Left kidney (tissue), 8 donors: ENCODE data around the gene SCGB3A2. TPM values are rescaled to one million over a fixed set of nuclear protein-coding genes. Genes with fewer than 3 reads are reported as not detected.

Source experiments
- DNase-seq: peaks from one replicate; pipeline ENCODE4 v3.0.0-alpha.2; 2013
- long read RNA-seq, 8 donors: transcript quantifications; one replicate each; lab custom pipeline, GENCODE V29; 2026
- polyA plus RNA-seq: library from polyadenylated mRNA; unstranded; fragments of 120-200 nt; gene quantifications from one replicate; pipeline ENCODE4 v1.2.1, GENCODE V29; 2013; ENCODE audit not compliant: insufficient read length

Gene SCGB3A2, protein sequence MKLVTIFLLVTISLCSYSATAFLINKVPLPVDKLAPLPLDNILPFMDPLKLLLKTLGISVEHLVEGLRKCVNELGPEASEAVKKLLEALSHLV
- 0.73 TPM for polyA plus RNA-seq
- long read RNA-seq, donor 1: 0 reads
- long read RNA-seq, donor 2: 0 reads
- long read RNA-seq, donor 3: 0 reads
- long read RNA-seq, donor 4, transcript SCGB3A2-201 (3 exons, 515 nt): major isoform, 10 of 15 reads
- long read RNA-seq, donor 4, partial matches to known transcripts: 5 of 15 reads
- long read RNA-seq, donor 4, other reads (novel, unspliced or antisense): 0 of 15 reads
- long read RNA-seq, donor 5, partial matches to known transcripts: 0 of 1 reads
- long read RNA-seq, donor 5, other reads (novel, unspliced or antisense): 0 of 1 reads
- long read RNA-seq, donor 6: 0 reads
- long read RNA-seq, donor 7: 0 reads
- long read RNA-seq, donor 8: 0 reads

DNA sequence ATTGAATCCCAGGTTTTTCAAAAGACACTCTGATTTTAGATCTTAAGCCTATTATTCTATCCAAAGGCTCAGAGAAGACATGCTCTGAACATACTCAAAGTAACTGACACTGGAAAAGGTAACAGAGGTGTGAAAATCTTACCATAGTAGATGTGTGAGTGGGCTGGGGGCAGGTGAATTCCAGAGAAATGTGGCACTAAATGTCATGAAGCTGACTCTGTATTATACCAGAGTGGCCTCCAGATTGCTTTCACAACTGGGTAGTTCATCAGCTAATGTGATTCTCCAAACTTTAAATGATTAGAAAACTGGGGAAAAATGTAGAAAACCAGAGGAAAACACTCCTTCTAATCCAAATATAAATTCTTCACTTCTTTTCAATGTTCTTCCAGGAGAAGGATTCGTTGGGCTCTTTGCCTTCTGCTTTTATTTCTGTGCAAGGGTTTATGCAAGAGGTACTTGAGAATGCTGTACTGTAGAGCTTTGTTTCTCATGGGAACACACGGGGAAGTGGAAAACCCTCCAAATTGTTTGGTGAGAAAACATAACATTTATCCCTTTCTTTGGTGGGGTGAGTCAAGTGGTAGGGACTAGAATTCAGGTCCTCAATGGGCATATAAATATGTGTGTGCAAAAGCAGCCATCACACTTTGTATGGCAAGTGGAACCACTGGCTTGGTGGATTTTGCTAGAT is at the start of gene SCGB3A2:
Gene SCGB3A2 (plus strand): TSS at position 646 of the 694 bp plus-strand sequence. CDS start 93 bp downstream, outside the sequence.
- DNase-seq: no peak

DNA sequence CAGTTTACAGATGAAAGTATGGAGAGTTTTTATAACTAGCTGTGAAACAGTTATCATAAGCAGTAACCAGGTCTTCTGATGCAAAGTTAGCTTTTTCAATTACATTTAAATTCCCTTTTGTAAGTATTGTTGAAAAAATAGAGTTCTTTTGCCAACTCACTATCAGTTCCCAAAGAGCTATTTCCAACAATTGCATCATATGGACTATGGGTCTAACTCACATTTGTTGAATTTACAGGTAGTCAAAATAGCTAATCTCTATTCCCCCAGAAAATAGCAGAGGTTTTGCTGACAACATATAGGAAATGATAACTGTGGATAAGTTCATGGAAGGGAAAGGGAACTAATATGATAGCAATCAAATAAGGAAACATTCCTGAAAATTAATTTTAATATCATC is 48.5 kb upstream of the SCGB3A2 start:
- no peak for DNase-seq

DNA sequence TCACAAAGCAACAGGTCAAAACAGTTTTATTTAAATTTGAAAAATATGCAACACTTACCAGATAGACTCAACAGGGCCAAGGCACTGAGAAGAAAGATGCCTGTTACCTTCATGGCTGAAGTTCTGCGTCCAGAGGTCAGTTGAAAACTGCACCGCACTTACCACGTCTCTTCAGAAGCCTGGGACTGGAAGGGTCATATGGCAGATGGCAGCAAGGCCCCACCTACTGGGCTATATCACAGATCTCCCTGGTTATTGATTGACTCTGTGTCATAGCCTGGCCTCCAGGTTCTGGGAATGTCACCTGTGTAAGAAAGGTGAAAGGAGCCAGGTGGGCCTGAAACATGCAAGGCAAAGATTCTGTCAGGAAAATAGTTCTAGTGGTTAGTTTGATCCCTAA is 47.0 kb upstream of the SCGB3A2 start, which contains the start of gene SPINK1:
Gene SPINK1 (minus strand): TSS at position 207 of the 400 bp plus-strand sequence. CDS start 94 bp downstream, at position 113.
- DNase-seq: no peak

DNA sequence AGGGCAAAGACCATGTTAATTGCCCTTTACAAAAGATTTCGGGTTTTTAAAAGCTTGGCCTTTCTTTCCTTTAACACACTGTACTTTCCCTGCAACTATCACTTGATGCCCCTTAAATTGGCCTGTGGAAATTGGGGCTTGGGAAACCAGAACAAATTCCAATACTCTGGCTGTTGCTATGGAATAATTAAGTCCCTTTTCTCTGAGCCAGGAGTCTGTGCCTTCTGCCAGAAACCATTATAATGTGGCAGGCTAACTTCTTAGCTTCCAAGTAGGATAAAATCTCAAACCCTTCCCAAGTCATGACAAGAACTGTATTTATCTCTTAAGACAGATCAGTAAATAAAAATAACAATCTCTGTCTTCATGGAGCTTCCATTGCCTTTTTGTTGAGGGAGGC is 46.0 kb upstream of the SCGB3A2 start:
- DNase-seq: no peak

DNA sequence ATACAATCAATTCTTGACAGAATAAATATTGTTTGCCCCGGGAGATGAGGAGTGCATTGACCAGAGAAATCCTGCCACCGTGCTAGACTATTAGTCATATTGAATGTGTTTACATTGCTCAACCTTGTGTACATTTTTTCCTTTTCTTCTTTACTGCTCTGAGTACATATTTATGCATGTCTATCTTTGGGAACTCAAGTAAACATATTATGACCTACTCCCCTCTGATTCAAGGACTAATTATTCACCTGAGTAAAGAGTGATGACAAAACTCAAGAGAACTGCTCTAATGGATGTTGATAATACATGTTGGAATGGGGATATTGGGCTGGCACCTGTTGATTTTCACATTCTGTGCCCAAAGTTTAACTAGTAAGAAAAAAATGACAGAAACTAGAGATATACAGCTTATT is 43.1 kb upstream of the SCGB3A2 start:
- no peak for DNase-seq

DNA sequence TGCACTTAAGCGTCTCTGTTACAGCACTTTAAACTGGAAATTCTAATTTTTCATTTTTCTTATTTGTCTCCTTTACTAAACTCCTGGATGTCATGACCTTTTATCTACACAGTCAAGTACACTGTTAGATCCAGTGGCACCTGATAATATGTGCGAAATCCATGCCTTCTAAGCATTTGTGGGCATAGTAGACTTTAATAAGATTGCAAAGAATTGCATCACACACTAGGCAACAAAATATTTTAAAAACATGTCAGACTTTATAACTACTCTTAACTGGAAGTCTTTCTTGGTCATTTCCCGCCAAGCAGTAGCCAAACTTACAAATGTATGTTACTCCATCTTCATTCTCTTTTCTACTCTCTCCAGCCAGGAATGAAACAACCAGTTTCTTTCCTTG is 42.1 kb upstream of the SCGB3A2 start:
- no peak for DNase-seq

DNA sequence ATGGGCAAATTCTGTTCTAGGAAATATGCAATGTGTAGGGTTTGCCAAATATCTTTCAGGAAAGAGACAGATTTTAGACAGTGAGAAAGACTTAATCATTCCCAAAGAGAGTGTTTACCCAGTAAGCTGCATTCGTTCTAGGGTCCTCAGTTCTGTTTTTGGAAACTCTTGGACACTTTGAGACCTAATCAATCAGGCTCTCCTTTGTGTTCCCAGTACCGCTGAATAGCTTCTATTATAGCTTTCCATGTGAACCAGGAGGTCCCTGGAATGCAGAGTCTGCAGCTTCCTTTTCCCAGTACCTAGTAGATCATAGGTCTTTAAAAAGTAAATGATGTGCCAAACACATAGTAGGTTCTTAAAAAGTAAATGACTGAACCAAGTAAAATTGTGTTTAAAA is 35.6 kb upstream of the SCGB3A2 start:
- DNase-seq: no peak

DNA sequence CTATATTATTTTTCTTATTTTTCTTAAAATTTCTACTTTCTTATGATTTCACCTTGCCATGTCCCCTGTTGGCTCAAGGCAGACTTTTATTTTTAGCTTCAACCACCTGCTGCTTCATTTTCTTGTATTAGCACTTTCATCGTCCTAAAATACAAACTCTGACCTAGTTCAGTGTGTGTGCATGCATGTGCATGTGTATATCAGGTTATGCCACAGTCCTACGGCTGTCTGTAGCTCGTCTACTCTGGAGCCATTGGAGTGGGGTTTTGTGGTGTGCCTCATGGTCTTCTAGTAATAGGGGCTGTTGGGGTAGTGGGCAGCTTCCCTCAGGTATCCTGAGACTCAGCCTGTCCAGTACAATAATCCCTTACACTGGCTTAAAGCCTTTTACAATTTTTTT is 33.7 kb upstream of the SCGB3A2 start:
- no peak for DNase-seq

DNA sequence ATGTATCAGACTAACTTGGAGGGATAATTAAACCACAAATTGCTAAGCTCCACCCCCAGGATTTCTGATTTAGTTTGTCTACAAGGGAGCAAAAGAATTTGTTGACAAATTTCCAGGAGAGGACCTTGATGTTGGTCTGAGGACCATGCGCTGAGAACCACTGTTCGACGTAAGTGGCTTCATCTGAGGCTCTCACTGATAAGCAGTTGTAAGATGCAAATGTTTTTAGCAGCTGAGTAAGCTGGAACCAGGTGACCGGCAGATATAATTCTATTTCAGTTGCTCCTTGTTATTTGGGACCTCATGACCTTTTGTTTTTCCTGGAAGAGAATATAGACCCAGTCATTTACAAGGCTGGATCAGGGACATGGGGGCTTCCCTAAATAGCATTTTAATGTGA is 32.9 kb upstream of the SCGB3A2 start:
- no peak for DNase-seq

DNA sequence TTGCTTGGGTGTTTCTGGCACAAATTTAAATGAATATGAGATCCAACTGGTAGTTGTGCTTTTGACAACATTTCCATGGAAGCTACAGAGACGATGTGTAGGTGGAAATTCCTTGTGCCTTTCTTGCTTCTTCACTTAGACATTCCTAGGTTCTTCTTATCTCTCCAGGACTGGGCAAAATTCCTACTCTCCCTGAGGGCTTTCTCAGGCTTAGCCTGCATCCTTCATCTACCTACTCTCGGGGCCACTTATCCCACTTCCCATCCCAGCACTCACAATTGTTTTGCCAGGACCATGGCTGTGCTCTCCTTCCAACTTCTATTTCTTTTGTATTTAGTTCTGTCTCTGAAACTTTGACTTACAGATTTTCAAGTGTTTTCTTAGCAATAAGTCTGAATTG is 29.3 kb upstream of the SCGB3A2 start:
- no peak for DNase-seq

DNA sequence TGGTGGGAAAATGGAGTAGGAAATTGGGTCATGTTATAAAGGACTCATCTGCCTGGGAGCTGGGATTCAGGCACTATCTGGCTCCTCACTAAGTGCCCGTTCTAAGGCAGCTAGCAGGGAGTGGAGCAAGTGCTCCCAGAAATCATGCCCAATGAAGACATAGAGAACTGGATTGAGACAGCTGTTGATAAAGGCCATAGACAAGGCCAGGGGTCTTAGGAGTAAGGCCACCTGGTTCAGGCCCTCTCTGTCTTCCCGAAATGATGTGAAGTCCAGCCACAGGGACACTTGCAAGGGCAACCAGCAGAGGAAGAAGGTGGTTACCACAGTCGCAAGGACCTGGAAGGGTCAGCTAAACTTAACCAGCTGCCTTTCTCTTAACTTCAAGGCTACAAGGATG is 26.9 kb upstream of the SCGB3A2 start:
- no peak for DNase-seq

DNA sequence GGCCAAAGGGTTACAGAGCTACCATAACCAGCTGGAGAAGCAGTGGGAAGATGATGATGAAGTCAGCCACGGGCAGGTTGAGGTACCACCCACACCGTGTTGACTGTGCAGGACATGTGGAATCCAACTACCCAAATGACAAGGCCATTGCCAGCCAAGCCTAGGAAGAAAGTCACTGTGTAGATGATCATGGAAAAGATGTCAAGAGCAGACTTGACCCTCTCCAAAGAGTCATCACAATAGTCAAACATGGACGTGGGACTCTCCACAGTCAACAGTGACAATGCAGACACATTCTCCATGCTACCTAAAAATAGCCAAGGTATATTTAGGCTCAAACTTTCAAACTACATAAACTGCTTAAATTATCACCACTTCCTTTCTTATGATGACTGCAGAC is 26.1 kb upstream of the SCGB3A2 start:
- DNase-seq: no peak

DNA sequence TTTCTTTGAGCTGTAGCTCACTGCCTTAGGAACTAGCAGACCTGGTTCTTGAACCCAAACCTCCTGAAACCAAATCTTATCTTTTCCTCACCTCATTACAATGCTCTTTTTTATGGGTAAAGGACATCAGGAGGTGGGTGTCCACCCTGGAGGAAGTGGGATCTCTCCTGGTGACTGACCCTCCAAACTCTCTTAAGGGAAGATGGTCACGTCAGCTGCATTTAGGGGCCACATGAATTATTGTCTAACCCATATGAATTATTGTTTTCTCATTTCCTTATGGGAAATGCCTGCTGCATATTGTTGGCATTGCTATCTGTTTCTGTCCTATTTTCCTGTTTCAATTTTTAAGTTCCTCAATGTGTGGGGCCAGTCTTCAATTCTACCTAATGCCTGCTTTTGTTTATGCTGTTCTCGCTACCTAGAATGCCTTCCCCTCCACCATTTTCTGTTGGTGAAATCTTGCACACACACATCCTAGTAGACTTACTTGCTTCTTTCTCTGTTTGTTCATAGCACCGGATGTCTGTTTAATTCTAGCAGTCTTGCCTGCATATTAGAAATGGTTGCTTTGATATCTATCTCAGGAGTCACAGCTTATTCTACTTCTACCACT is 25.0 kb upstream of the SCGB3A2 start:
- DNase-seq: no peak

DNA sequence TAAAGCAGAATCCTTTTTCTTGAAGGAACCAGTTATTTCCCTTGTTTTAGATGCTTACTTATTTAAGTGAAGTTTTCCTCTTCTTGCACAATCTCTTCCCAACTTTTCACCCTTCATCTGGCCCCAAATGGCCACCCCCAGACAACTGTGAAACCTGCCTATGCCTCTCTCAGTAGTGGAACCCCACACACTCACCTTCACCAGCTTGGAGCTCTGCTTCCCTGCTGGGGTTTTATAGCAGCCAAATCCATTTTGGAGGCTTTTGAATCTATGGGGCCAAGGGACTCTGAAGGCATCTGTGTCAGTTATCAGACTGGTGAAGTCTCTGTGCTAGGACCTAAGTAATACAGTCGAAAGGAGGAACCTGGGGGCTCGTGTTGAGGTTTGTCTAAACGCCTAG is 24.2 kb upstream of the SCGB3A2 start:
- no peak for DNase-seq

DNA sequence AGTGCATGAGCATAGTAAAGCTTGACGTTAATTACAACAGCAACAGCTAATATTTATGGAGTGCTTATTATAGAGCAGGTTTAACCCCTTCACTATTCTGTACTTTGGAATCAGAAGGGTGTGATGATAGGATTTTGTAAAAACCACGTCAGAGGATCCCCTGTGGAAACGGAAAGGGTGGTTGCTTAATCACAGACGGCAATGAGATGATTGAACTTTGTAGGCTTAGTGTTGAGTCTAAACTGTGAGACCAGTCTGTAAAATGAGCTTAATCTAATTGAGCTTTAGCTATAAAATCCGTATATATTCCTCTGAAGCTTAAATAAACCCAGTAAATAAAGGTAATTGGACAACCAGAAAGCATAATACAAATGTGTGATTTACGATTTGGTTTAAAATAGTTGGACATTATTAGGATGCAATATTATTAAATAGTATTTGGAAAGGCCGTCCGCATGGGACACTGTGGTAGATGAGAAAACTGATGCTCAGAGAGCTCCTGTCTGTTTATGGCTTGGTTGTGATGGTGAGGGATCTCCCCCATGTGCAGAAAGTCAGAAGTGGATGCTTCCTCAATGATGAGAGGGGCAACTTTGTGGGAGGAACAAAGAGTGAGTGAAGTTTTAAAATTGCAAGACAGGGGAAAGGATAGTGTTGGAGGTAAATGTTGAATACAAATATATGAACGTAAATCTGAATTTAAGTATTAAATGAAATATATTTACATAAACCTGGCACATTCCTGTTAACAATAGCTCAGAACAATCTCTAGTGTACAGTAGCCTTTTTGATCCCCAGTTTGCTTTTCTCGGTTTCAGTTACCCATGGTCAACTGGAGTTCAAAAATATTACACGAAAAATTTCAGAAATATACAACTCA is 23.4 kb upstream of the SCGB3A2 start:
- no peak for DNase-seq

DNA sequence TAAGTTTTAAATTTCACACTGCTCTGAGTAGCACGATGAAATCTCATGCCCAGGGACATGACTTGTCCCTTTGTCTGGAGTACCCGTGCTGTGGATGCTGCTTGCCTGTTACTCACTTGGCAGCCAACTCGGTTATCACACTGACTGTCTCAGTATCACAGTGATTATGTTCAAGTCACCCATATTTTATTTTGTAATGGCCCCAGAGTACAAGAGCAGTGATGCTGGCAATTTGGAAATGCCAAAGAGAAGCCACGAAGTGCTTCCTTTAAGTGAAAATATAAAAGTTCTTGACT is 22.8 kb upstream of the SCGB3A2 start:
- DNase-seq: no peak

DNA sequence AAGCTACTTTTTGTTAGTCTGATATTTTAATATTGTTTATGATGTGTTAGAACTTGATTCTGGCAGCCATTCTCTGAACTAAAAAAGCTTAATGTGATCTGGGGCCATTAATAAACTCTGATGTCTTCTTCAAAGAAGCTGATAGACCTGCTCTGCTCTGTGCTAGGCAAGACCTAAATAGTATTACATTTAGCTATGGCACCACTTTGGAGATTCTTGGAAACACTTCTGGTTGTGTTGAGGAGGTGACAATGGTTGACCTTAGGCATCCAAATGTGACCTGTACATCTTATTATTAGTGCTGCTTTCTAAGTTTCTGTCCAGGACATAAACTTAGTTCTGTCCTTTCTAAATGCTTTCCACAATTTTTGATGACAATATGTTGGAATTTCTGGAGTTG is 21.7 kb upstream of the SCGB3A2 start:
- no peak for DNase-seq

DNA sequence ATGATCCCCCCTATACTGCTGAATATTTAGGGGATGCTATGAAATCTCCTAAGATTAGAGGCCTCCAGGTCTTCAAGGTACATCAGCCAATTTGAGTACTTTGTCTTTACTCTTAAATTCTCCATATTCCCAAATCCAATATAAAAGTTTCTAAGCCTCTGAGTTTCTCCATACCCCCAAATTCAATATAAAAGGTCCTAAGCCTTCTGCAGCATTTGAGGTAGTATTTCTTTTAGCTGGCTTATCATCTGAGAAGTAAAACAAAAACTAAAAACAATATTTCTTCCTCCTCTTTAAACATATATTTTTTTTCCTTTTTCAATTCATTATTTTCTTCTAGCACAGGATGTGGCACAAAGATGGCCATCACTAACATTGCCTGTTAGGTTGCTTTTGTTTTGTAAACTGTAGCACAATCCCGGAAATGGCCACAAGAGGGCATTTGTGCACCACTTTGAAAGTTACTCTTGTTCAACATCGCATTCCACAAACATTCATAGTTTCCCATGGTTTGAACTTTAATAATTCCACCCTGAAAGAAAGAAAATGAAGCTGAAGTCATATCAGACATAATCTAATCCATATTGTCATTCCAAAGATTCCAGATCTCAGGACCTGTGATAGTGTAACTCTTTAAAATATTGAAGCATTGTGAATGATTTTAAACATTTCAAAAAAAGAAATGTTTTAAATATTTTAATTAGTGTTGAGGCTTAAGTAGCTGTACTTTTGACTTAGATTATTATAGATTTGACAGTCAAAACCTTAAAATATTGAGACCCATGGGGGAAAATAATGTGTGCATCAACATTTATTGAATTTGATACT is 21.0 kb upstream of the SCGB3A2 start:
- DNase-seq: peak; percentile 64

DNA sequence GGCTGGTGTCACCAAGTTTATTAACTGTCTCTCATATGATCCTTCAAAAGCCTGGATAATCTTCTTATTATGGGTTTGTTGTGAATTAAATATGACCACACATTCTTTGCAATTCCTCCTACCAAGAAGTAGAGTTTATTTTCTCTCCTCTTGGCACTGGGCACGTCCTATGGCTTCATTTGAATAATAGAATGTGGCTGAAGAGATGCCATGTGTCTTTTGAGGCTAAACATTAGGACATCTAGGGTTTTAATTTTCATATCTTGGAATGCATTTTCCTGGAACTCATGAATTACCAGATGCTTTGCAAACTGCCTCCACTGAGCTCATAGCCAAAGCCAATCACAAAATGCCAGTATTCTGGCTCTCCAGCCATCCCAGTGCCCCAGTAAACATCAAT is 19.9 kb upstream of the SCGB3A2 start:
- DNase-seq: no peak

DNA sequence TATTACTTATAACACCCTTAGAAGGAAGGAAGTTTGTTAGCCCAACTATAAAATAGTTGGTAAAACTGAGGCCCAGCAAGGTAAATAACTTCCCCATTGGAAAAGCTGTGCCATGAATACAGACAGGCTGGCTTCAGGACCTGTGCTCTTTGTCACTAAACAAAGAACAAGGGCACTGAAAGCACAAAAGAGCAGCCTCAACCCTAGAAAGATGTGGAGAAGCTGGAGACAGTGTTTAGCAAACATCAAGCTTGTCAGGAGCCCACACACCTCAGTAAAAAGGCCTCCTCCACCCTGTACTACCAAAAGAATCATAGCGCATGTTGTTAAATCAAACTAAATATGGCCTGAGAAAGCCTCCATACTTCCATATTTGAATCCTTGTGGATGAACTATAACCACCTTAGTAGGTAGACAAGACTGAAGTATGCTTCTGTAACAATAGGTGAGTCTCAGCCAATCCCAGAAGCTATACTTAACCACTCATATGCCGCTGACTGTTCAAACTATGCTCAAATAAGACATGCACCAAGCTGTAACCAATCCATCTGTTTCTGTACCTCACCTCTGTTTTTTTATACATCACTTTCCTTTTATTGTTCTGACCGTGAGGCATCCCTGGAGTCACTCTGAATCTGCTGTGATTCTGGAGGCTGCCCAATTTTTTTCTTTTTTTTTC is 18.4 kb upstream of the SCGB3A2 start:
- no peak for DNase-seq

DNA sequence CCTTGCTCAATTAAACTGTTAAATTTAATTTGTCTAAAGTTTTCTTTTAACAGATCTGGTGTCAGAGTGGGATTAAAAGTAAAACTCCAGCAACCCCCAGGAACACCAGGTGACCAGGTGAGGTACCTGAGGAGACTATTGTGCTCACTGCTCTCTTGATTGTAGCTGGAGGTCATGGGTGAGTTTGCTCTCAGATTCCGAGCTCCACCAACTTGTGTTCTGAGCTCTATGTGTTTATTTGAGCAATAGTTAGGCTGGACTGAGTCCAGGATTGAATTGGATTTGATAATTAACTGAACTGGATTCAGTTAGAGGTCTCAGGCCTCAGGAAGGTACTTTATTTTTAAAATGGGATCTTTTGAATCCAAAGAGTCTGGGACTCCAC is 17.9 kb upstream of the SCGB3A2 start:
- DNase-seq: no peak
